ENCODE results near the gene APBB1IP.

DNA sequence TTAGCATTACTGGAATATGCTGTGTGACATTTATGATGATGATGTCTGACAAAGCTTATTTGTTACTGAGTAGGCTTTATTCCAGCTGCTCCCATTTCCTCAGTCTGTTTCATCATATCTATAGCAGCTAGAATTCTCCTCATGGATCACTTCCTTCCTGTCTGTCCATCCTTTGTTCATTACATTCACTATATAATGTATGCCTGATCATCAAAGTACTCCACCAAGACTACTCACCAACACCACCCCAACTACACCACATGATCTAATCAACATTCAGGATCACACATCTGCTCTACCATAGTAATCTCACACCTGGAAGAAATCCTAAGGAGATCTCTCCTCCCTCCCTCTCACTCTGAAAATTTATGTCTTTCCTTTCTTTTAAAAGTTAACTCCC lies 61.3 kb downstream of the APBB1IP start:
- TF ChIP-seq, protein P1, sequence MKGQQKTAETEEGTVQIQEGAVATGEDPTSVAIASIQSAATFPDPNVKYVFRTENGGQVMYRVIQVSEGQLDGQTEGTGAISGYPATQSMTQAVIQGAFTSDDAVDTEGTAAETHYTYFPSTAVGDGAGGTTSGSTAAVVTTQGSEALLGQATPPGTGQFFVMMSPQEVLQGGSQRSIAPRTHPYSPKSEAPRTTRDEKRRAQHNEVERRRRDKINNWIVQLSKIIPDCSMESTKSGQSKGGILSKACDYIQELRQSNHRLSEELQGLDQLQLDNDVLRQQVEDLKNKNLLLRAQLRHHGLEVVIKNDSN (CRISPR knock-in tag; IDR thresholded peaks at IDR 0.05), result no peak
- TF ChIP-seq JUN (CRISPR knock-in tag; IDR thresholded peaks at IDR 0.05) (no peak), CTCF (IDR thresholded peaks at IDR 0.05) (no peak), MAX (CRISPR knock-in tag; IDR thresholded peaks at IDR 0.05) (no peak), ETV6 (CRISPR knock-in tag; IDR thresholded peaks at IDR 0.05) (no peak), FOXK1 (CRISPR knock-in tag; IDR thresholded peaks at IDR 0.05) (no peak), ZNF281 (CRISPR knock-in tag; IDR thresholded peaks at IDR 0.05) (no peak), FOXP1 (CRISPR knock-in tag; IDR thresholded peaks at IDR 0.05; ENCODE audit: borderline replicate concordance) (no peak), PREB (CRISPR knock-in tag; IDR thresholded peaks at IDR 0.05; ENCODE audit: borderline replicate concordance) (no peak), NFYB (CRISPR knock-in tag; conservative IDR thresholded peaks at IDR 0.05; ENCODE audit: low read depth) (no peak)
- TF ChIP-seq, protein P2, sequence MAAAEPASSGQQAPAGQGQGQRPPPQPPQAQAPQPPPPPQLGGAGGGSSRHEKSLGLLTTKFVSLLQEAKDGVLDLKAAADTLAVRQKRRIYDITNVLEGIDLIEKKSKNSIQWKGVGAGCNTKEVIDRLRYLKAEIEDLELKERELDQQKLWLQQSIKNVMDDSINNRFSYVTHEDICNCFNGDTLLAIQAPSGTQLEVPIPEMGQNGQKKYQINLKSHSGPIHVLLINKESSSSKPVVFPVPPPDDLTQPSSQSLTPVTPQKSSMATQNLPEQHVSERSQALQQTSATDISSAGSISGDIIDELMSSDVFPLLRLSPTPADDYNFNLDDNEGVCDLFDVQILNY (CRISPR knock-in tag; IDR thresholded peaks at IDR 0.05), result no peak
- TF ChIP-seq, protein P3, sequence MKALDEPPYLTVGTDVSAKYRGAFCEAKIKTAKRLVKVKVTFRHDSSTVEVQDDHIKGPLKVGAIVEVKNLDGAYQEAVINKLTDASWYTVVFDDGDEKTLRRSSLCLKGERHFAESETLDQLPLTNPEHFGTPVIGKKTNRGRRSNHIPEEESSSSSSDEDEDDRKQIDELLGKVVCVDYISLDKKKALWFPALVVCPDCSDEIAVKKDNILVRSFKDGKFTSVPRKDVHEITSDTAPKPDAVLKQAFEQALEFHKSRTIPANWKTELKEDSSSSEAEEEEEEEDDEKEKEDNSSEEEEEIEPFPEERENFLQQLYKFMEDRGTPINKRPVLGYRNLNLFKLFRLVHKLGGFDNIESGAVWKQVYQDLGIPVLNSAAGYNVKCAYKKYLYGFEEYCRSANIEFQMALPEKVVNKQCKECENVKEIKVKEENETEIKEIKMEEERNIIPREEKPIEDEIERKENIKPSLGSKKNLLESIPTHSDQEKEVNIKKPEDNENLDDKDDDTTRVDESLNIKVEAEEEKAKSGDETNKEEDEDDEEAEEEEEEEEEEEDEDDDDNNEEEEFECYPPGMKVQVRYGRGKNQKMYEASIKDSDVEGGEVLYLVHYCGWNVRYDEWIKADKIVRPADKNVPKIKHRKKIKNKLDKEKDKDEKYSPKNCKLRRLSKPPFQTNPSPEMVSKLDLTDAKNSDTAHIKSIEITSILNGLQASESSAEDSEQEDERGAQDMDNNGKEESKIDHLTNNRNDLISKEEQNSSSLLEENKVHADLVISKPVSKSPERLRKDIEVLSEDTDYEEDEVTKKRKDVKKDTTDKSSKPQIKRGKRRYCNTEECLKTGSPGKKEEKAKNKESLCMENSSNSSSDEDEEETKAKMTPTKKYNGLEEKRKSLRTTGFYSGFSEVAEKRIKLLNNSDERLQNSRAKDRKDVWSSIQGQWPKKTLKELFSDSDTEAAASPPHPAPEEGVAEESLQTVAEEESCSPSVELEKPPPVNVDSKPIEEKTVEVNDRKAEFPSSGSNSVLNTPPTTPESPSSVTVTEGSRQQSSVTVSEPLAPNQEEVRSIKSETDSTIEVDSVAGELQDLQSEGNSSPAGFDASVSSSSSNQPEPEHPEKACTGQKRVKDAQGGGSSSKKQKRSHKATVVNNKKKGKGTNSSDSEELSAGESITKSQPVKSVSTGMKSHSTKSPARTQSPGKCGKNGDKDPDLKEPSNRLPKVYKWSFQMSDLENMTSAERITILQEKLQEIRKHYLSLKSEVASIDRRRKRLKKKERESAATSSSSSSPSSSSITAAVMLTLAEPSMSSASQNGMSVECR (CRISPR knock-in tag; IDR thresholded peaks at IDR 0.05; ENCODE audit: borderline replicate concordance), result no peak
